HEK293T (cell line): ENCODE results near the gene C1R.
"Not testable (repeated sequence)": the region's sequence is repeated elsewhere in the genome, so short reads cannot be mapped to it uniquely, and the experiment has no call there.

Experiments
- CTCF ChIA-PET: fragments of 350-600 bp; formaldehyde crosslinking; extraction: SDS; loops from one replicate; lab custom pipeline; 2021; ENCODE audit warnings: antibody characterized with exemption, inconsistent platforms; lab: Yijun Ruan, JAX
- POLR2A ChIA-PET: fragments of 350-600 bp; formaldehyde crosslinking; extraction: SDS; loops from one replicate; lab custom pipeline; 2020; ENCODE audit warnings: antibody characterized with exemption, inconsistent platforms; lab: Yijun Ruan, JAX
- DNase-seq: peaks from one replicate; pipeline ENCODE4 v3.0.0; 2012; ENCODE audit warnings: mixed read lengths; ENCODE audit errors: extremely low spot score
- ARNT ChIP-seq: fragments of 450-650 bp; IDR thresholded peaks from 2 replicates; pipeline ENCODE4 v1.6.1; 2017; ENCODE audit warnings: mild to moderate bottlenecking
- BHLHE40 ChIP-seq: fragments of 450-650 bp; IDR thresholded peaks from 2 replicates; pipeline ENCODE4 v1.6.1; 2016; ENCODE audit warnings: mild to moderate bottlenecking, moderate library complexity, borderline replicate concordance
- CTBP1 ChIP-seq: fragments of 450-650 bp; IDR thresholded peaks from 2 replicates; pipeline ENCODE4 v1.6.1; 2016; ENCODE audit warnings: borderline replicate concordance
- ELF4 ChIP-seq: fragments of 450-650 bp; IDR thresholded peaks from 2 replicates; pipeline ENCODE4 v1.6.1; 2017; ENCODE audit warnings: antibody characterized with exemption
- FOXA1 ChIP-seq: fragments of 450-650 bp; IDR thresholded peaks from 2 replicates; pipeline ENCODE4 v1.6.1; 2016; ENCODE audit warnings: mild to moderate bottlenecking
- FOXK2 ChIP-seq: fragments of 450-650 bp; IDR thresholded peaks from 2 replicates; pipeline ENCODE4 v1.6.1; 2016; ENCODE audit warnings: mild to moderate bottlenecking
- FOXM1 ChIP-seq: fragments of 450-650 bp; IDR thresholded peaks from 2 replicates; pipeline ENCODE4 v1.6.1; 2017; ENCODE audit warnings: mild to moderate bottlenecking, borderline replicate concordance
- HDGF ChIP-seq: fragments of 450-650 bp; IDR thresholded peaks from 2 replicates; pipeline ENCODE4 v1.6.1; 2017; ENCODE audit warnings: antibody characterized with exemption, borderline replicate concordance
- L3MBTL2 ChIP-seq: fragments of 450-650 bp; conservative IDR thresholded peaks from 2 replicates; pipeline ENCODE4 v1.6.1; 2016; ENCODE audit warnings: mild to moderate bottlenecking
- LEF1 ChIP-seq: fragments of 450-650 bp; IDR thresholded peaks from 2 replicates; pipeline ENCODE4 v1.6.1; 2017; ENCODE audit warnings: mild to moderate bottlenecking, borderline replicate concordance
- NFRKB ChIP-seq: fragments of 450-650 bp; IDR thresholded peaks from 2 replicates; pipeline ENCODE4 v1.6.1; 2016; ENCODE audit warnings: mild to moderate bottlenecking, moderate library complexity
- PKNOX1 ChIP-seq: fragments of 450-650 bp; IDR thresholded peaks from 2 replicates; pipeline ENCODE4 v1.6.1; 2016
- SP1 ChIP-seq: fragments of 450-650 bp; IDR thresholded peaks from 2 replicates; pipeline ENCODE4 v1.6.1; 2017
- SUZ12 ChIP-seq: fragments of 450-650 bp; IDR thresholded peaks from 2 replicates; pipeline ENCODE4 v1.6.1; 2016; ENCODE audit warnings: mild to moderate bottlenecking
- TARDBP ChIP-seq: fragments of 450-650 bp; IDR thresholded peaks from 2 replicates; pipeline ENCODE4 v1.6.1; 2016
- ZNF384 ChIP-seq: fragments of 450-650 bp; IDR thresholded peaks from 2 replicates; pipeline ENCODE4 v1.6.1; 2016

C1R gene

DNA sequence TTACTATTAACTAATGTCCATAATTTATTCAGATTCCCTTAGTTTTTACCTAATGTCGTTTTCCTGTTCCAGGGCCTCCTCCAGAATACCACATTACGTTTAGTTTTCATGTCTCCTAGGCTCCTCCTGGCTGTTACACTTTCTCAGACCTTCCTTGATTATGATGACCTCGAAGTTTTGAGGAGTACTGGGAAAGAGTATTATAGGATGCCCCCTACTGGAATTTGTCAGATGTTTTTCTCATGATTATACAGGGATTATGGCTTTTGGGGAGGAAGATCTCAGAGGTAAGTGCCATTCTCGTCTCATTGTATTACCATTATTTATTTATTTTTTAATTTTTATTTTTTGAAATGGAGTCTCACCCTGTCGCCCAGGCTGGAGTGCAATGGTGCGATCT, 49.4 kb downstream of the C1R start:
- peak; percentile 55 for DNase-seq
- POLR2A ChIA-PET: interaction anchor here (0.7 to 0.8 kb wide), 2 partner anchors 98 to 99 kb away, joined by 3 read pairs; partner anchors contain the start of genes C12orf57 and RNU7-1
- CTCF ChIA-PET: interaction anchor here (0.5 to 1.6 kb wide), 5 partner anchors 10 to 70 kb away, joined by 3 to 8 read pairs (median 3); partner anchors contain the start of gene LPCAT3
- no peak for TF ChIP-seq PKNOX1
- no peak for TF ChIP-seq CTBP1
- TF ChIP-seq NFRKB: no peak
- TF ChIP-seq TARDBP: no peak
- no peak for TF ChIP-seq FOXK2
- no peak for TF ChIP-seq L3MBTL2
- no peak for TF ChIP-seq BHLHE40
- TF ChIP-seq HDGF: no peak

GRCh38 chr12:7039403-7039802, 52.8 kb downstream of the C1R start:
- DNase-seq: no peak
- ChIA-PET CTCF (no interaction called here), POLR2A (interaction anchor here (1.6 kb wide), 1 partner anchor 96 kb away, joined by 5 read pairs; the partner anchor contains the start of genes C12orf57 and RNU7-1)
- TF ChIP-seq HDGF (no peak), LEF1 (no peak), FOXA1 (no peak), ELF4 (no peak), ARNT (no peak), NFRKB (no peak), ZNF384 (no peak), TARDBP (no peak), L3MBTL2 (no peak), SUZ12 (no peak), SP1 (no peak), CTBP1 (no peak), BHLHE40 (no peak)

DNA sequence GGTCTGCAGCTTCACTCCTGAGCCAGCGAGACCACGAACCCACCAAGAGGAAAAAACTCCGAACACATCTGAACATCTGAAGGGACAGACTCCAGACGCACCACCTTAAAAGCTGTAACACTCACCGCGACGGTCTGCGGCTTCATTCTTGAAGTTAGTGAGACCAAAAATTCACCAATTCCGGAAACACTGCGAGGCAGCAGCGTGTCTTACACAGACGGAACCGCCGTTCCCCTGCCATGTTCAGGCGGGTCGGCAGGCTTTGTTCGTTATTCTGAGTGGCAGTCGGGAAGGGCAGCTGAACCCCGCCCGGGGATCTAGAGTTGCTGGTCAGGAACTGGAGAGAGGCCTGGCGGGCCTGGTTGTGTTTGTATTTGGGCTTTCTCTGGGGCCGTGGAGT, 53.7 kb downstream of the C1R start:
- no peak for DNase-seq
- CTCF ChIA-PET: no interaction called here
- TF ChIP-seq BHLHE40 (no peak), FOXM1 (no peak), NFRKB (no peak), LEF1 (no peak), ZNF384 (no peak), HDGF (no peak), ARNT (no peak), FOXK2 (no peak), ELF4 (no peak), L3MBTL2 (no peak), SP1 (no peak), PKNOX1 (no peak)
- POLR2A ChIA-PET: interaction anchor here (1.6 kb wide), 1 partner anchor 95 kb away, joined by 5 read pairs; the partner anchor contains the start of genes C12orf57 and RNU7-1

DNA sequence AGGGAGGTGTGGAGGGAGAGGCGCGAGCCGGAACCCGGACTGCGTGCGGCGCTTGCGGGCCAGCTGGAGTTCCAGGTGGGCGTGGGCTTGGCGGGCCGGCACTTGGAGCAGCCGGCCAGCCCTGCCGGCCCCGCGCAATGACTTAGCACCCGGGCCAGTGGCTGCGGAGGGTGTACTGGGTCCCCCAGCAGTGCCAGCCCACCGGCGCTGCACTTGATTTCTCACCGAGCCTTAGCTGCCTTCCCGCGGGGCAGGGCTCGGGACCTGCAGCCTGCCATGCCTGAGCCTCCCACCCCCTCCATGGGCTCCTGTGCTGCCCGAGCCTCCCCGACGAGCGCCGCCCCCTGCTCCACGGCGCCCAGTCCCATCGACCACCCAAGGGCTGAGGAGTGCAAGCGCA, 54.8 kb downstream of the C1R start:
- DNase-seq: not testable (repeated sequence)
- POLR2A ChIA-PET: interaction anchor here (0.7 kb wide), 2 partner anchors 93 to 94 kb away, joined by 3 to 4 read pairs; partner anchors contain the start of genes C12orf57 and RNU7-1

GRCh38 chr12:7035463-7035862, 56.8 kb downstream of the C1R start:
- ChIA-PET POLR2A (no interaction called here), CTCF (no interaction called here)
- TF ChIP-seq L3MBTL2 (no peak), SP1 (no peak), ZNF384 (no peak), FOXA1 (no peak), HDGF (no peak), CTBP1 (no peak), SUZ12 (no peak), TARDBP (no peak), ELF4 (no peak), PKNOX1 (no peak), NFRKB (no peak), BHLHE40 (no peak), ARNT (no peak), LEF1 (no peak), FOXM1 (no peak), FOXK2 (no peak)
- DNase-seq: no peak

More for the DNA sequence above, 54.8 kb downstream of the C1R start:
- CTCF ChIA-PET: not testable (repeated sequence)

GRCh38 chr12:7034464-7034863, 57.8 kb downstream of the C1R start:
- POLR2A ChIA-PET: no interaction called here
- DNase-seq: no peak
- TF ChIP-seq CTBP1 (no peak), ELF4 (no peak), BHLHE40 (no peak), ARNT (no peak), ZNF384 (no peak), LEF1 (no peak), SUZ12 (no peak), HDGF (no peak), FOXA1 (no peak), TARDBP (no peak), FOXK2 (no peak), NFRKB (no peak), SP1 (no peak), PKNOX1 (no peak), L3MBTL2 (no peak), FOXM1 (no peak)

More at GRCh38 chr12:7034464-7034863, 57.8 kb downstream of the C1R start:
- CTCF ChIA-PET: no interaction called here
